ENCODE results near the gene SIRPG. TPM values are rescaled to one million over a fixed set of nuclear protein-coding genes. Genes with fewer than 3 reads are reported as not detected.
"Not testable (repeated sequence)": the region's sequence is repeated elsewhere in the genome, so short reads cannot be mapped to it uniquely, and the experiment has no call there.

SIRPG gene
- polyA plus RNA-seq, 3 donors, result 0.15 to 0.52 (median 0.51) TPM

- peaks cover 0 to 14% of the 10 kb centered on the region in 2 donors for H3K36me3 ChIP-seq (replicated peaks in 1 of 2; ENCODE audit: control insufficient read depth in 1 of 2, insufficient read depth in 2 of 2, low read length in 2 of 2)
- peaks cover 0 to 3% (median 0%) of the 10 kb centered on the region in 7 donors for H3K9me3 Mint-ChIP-seq
- H3K27ac ChIP-seq (ENCODE audit: low read depth in 1 of 2, low read length in 2 of 2), result peak overlapping the region; percentile 87 to 91
- no peak for DNase-seq
- peaks cover 92% of the 10 kb centered on the region for H3K4me1 Mint-ChIP-seq
- peak overlapping the region; percentile 85 to 94 for H3K4me3 Mint-ChIP-seq
- H3K9ac ChIP-seq (ENCODE audit: insufficient read depth, low read length, poor library complexity, severe bottlenecking), result peak overlapping the region; percentile 72
- H2AFZ ChIP-seq (ENCODE audit: insufficient read depth, low read depth, low read length, poor library complexity, severe bottlenecking), result no peak overlapping the region
- peaks cover 24% of the 10 kb centered on the region for H4K20me1 ChIP-seq (ENCODE audit: insufficient read depth, low read length)
- H3K27ac Mint-ChIP-seq, result peak overlapping the region; percentile 92 to 98 (median 96)
- peaks cover 76 to 100% of the 10 kb centered on the region in 2 donors for H3K4me1 ChIP-seq (ENCODE audit: control insufficient read depth in 1 of 2, insufficient read depth in 2 of 2, low read length in 2 of 2)
- intact Hi-C loops (cut with micrococcal nuclease), result no loop called here
- peak overlapping the region; percentile 43 to 80 (median 65) for H3K4me3 ChIP-seq (replicated peaks in 1 of 3; ENCODE audit: low read depth in 2 of 3, low read length in 3 of 3)
- H3K27me3 Mint-ChIP-seq (ENCODE audit: low read depth in 3 of 3), result no peaks in the 10 kb centered on the region
- H3K27me3 ChIP-seq (ENCODE audit: control insufficient read depth in 2 of 2, insufficient read depth in 2 of 2, low read length in 2 of 2), result no peaks in the 10 kb centered on the region
- peak overlapping the region; percentile 90 for H3K4me2 ChIP-seq (replicated peaks; ENCODE audit: extremely low read depth, low read length, poor library complexity, severe bottlenecking)
- no peaks in the 10 kb centered on the region for H3K9me3 ChIP-seq (replicated peaks in 1 of 2; ENCODE audit: control insufficient read depth in 1 of 2, insufficient read depth in 1 of 2, low read length in 2 of 2)
- TF ChIP-seq, protein P1, sequence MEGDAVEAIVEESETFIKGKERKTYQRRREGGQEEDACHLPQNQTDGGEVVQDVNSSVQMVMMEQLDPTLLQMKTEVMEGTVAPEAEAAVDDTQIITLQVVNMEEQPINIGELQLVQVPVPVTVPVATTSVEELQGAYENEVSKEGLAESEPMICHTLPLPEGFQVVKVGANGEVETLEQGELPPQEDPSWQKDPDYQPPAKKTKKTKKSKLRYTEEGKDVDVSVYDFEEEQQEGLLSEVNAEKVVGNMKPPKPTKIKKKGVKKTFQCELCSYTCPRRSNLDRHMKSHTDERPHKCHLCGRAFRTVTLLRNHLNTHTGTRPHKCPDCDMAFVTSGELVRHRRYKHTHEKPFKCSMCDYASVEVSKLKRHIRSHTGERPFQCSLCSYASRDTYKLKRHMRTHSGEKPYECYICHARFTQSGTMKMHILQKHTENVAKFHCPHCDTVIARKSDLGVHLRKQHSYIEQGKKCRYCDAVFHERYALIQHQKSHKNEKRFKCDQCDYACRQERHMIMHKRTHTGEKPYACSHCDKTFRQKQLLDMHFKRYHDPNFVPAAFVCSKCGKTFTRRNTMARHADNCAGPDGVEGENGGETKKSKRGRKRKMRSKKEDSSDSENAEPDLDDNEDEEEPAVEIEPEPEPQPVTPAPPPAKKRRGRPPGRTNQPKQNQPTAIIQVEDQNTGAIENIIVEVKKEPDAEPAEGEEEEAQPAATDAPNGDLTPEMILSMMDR (IDR thresholded peaks at IDR 0.05), result peak; percentile 16
- peaks cover 21 to 32% of the 10 kb centered on the region in 2 donors for H3K36me3 Mint-ChIP-seq
- H3K79me2 ChIP-seq (ENCODE audit: insufficient read depth, low read length), result peaks cover 69% of the 10 kb centered on the region
Measured at GRCh38 chr20:1618479-1618878, 39.1 kb downstream of the SIRPG start.

- peaks cover 21 to 45% of the 10 kb centered on the region in 2 donors for H3K36me3 Mint-ChIP-seq
- peak overlapping the region; percentile 43 to 80 (median 65) for H3K4me3 ChIP-seq (replicated peaks in 1 of 3; ENCODE audit: low read depth in 2 of 3, low read length in 3 of 3)
- H3K27ac Mint-ChIP-seq, result peak overlapping the region; percentile 5 to 92 (median 76)
- peaks cover 5 to 23% of the 10 kb centered on the region in 2 donors for H3K36me3 ChIP-seq (replicated peaks in 1 of 2; ENCODE audit: control insufficient read depth in 1 of 2, insufficient read depth in 2 of 2, low read length in 2 of 2)
- H3K9me3 Mint-ChIP-seq, result peaks cover 0 to 3% (median 0%) of the 10 kb centered on the region in 7 donors
- peak overlapping the region; percentile 45 to 96 for H3K4me3 Mint-ChIP-seq
- peak overlapping the region in 1 of 2 donors; percentile 91 for H3K27ac ChIP-seq (ENCODE audit: low read depth in 1 of 2, low read length in 2 of 2)
- peaks cover 62 to 85% of the 10 kb centered on the region in 2 donors for H3K4me1 ChIP-seq (ENCODE audit: control insufficient read depth in 1 of 2, insufficient read depth in 2 of 2, low read length in 2 of 2)
- peak in 1 of 3 donors; percentile 33 for DNase-seq
- TF ChIP-seq, protein P1 (IDR thresholded peaks at IDR 0.05), result no peak
- no peaks in the 10 kb centered on the region for H3K27me3 Mint-ChIP-seq (ENCODE audit: low read depth in 3 of 3)
- peaks cover 78% of the 10 kb centered on the region for H3K4me1 Mint-ChIP-seq
- peaks cover 37% of the 10 kb centered on the region for H4K20me1 ChIP-seq (ENCODE audit: insufficient read depth, low read length)
- H3K79me2 ChIP-seq (ENCODE audit: insufficient read depth, low read length), result peaks cover 84% of the 10 kb centered on the region
- H2AFZ ChIP-seq (ENCODE audit: insufficient read depth, low read depth, low read length, poor library complexity, severe bottlenecking), result no peak overlapping the region
- no peaks in the 10 kb centered on the region for H3K27me3 ChIP-seq (ENCODE audit: control insufficient read depth in 2 of 2, insufficient read depth in 2 of 2, low read length in 2 of 2)
- H3K9me3 ChIP-seq (replicated peaks in 1 of 2; ENCODE audit: control insufficient read depth in 1 of 2, insufficient read depth in 1 of 2, low read length in 2 of 2), result no peaks in the 10 kb centered on the region
- H3K4me2 ChIP-seq (replicated peaks; ENCODE audit: extremely low read depth, low read length, poor library complexity, severe bottlenecking), result peak overlapping the region; percentile 90
- intact Hi-C loops (cut with micrococcal nuclease), result no loop called here
- H3K9ac ChIP-seq (ENCODE audit: insufficient read depth, low read length, poor library complexity, severe bottlenecking), result no peak overlapping the region
Measured at GRCh38 chr20:1616858-1617434, 40.6 kb downstream of the SIRPG start.

- H3K27me3 Mint-ChIP-seq (ENCODE audit: low read depth in 3 of 3); H3K4me3 Mint-ChIP-seq; H3K9me3 ChIP-seq (replicated peaks in 1 of 2; ENCODE audit: control insufficient read depth in 1 of 2, insufficient read depth in 1 of 2, low read length in 2 of 2); H3K4me2 ChIP-seq (replicated peaks; ENCODE audit: extremely low read depth, low read length, poor library complexity, severe bottlenecking); H3K9ac ChIP-seq (ENCODE audit: insufficient read depth, low read length, poor library complexity, severe bottlenecking); H3K4me3 ChIP-seq (replicated peaks in 1 of 3; ENCODE audit: low read depth in 2 of 3, low read length in 3 of 3); DNase-seq; H3K9me3 Mint-ChIP-seq; H2AFZ ChIP-seq (ENCODE audit: insufficient read depth, low read depth, low read length, poor library complexity, severe bottlenecking); H3K27me3 ChIP-seq (ENCODE audit: control insufficient read depth in 2 of 2, insufficient read depth in 2 of 2, low read length in 2 of 2); H3K27ac ChIP-seq (ENCODE audit: low read depth in 1 of 2, low read length in 2 of 2); intact Hi-C loops (cut with micrococcal nuclease): not testable (repeated sequence)
- peaks cover 20% of the 10 kb centered on the region for H3K4me1 Mint-ChIP-seq
- H3K27ac Mint-ChIP-seq, result peak overlapping the region in 1 of 7 donors; percentile 30
- Histone ChIP-seq H3K79me2 (ENCODE audit: insufficient read depth, low read length) (peaks cover 65% of the 10 kb centered on the region), H3K36me3 (replicated peaks in 1 of 2; ENCODE audit: control insufficient read depth in 1 of 2, insufficient read depth in 2 of 2, low read length in 2 of 2) (peaks cover 21 to 51% of the 10 kb centered on the region in 2 donors), H4K20me1 (ENCODE audit: insufficient read depth, low read length) (peaks cover 59% of the 10 kb centered on the region), H3K4me1 (ENCODE audit: control insufficient read depth in 1 of 2, insufficient read depth in 2 of 2, low read length in 2 of 2) (peaks cover 13 to 19% of the 10 kb centered on the region in 2 donors)
- peaks cover 14 to 52% of the 10 kb centered on the region in 2 donors for H3K36me3 Mint-ChIP-seq
- WGBS (ENCODE audit: insufficient coverage), result 80% methylated on average over 2 of the region's 5 CpGs
Measured at GRCh38 chr20:1610404-1610803, 47.2 kb downstream of the SIRPG start.
